Calu3 (cell line): ENCODE results near the gene SLC27A5. TPM values are rescaled to one million over a fixed set of nuclear protein-coding genes. Genes with fewer than 3 reads are reported as not detected.

Source experiments
- BruUV-seq: library from RNA; stranded (reverse); fragments of 400-500 nt; replicated peaks from 2 replicates; lab custom pipeline; 2021; lab: Mats Ljungman, UMichigan
- CTCF ChIA-PET: fragments of 300-600 bp; sonication (Branson Sonifier 250); formaldehyde crosslinking; loops from one replicate; lab custom pipeline; 2022; ENCODE audit warnings: antibody characterized with exemption; lab: Charles Lee
- DNase-seq: peaks from one replicate; pipeline ENCODE4 v3.0.0; 2022
- H3K27ac Mint-ChIP-seq: one replicate; pipeline ENCODE4 v1.8.0; 2022; ENCODE audit warnings: mixed read lengths; ENCODE audit not compliant: unreplicated experiment
- H3K27me3 Mint-ChIP-seq: one replicate; pipeline ENCODE4 v1.8.0; 2022; ENCODE audit warnings: mixed read lengths; ENCODE audit not compliant: unreplicated experiment
- H3K36me3 Mint-ChIP-seq: one replicate; pipeline ENCODE4 v1.8.0; 2022; ENCODE audit warnings: mild to moderate bottlenecking, moderate library complexity, mixed read lengths; ENCODE audit not compliant: insufficient read depth, unreplicated experiment
- H3K4me1 Mint-ChIP-seq: one replicate; pipeline ENCODE4 v1.8.0; 2022; ENCODE audit warnings: mild to moderate bottlenecking, low read depth, mixed read lengths; ENCODE audit not compliant: unreplicated experiment
- H3K4me3 Mint-ChIP-seq: one replicate; pipeline ENCODE4 v1.8.0; 2022; ENCODE audit warnings: mild to moderate bottlenecking, low read depth, moderate library complexity, mixed read lengths; ENCODE audit not compliant: unreplicated experiment
- H3K9me3 Mint-ChIP-seq: one replicate; pipeline ENCODE4 v1.8.0; 2022; ENCODE audit warnings: low read depth, mixed read lengths; ENCODE audit not compliant: unreplicated experiment
- intact Hi-C: fragments of 100-400 bp; cut with micrococcal nuclease; formaldehyde crosslinking; loops from one replicate; pipeline ENCODE4 v1.10.0; 2022; ENCODE audit not compliant: unreplicated experiment
- total RNA-seq: library from RNA; stranded (reverse); gene quantifications from 2 replicates; pipeline ENCODE4 v1.2.3, GENCODE V29; 2022
- TF ChIP-seq, protein P1 (sequence below): fragments of 200-600 bp; IDR thresholded peaks from one replicate; pipeline ENCODE4 v1.8.0; 2022; ENCODE audit warnings: antibody characterized with exemption; ENCODE audit not compliant: unreplicated experiment

The SLC27A5 gene
- total RNA-seq, 1 experiment from 2014 or later: 3.7 TPM

DNA sequence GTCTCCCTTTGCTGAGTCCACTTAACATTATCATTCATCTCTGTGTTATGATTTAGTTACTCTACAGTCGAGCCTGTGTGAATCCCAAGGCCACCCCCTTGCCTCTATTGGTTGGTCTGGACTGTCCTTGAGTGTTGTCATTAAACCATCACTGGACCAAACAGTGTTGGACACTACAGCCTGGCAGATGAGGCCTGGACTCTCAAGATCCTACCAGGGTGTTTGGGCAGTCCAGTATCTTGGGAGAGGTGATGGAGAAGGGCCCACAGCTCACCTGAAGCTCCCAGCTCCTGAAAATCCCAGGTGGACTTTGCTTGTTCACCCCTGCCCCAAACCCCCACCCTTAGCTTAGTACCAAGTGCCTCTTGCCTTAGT is 39.3 kb upstream of the SLC27A5 start:
- intact Hi-C loops: no loop called here
- no TSS peak for BruUV-seq
- TF ChIP-seq, protein P1, sequence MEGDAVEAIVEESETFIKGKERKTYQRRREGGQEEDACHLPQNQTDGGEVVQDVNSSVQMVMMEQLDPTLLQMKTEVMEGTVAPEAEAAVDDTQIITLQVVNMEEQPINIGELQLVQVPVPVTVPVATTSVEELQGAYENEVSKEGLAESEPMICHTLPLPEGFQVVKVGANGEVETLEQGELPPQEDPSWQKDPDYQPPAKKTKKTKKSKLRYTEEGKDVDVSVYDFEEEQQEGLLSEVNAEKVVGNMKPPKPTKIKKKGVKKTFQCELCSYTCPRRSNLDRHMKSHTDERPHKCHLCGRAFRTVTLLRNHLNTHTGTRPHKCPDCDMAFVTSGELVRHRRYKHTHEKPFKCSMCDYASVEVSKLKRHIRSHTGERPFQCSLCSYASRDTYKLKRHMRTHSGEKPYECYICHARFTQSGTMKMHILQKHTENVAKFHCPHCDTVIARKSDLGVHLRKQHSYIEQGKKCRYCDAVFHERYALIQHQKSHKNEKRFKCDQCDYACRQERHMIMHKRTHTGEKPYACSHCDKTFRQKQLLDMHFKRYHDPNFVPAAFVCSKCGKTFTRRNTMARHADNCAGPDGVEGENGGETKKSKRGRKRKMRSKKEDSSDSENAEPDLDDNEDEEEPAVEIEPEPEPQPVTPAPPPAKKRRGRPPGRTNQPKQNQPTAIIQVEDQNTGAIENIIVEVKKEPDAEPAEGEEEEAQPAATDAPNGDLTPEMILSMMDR: no peak
- CTCF ChIA-PET: interaction anchor here (0.6 kb wide), 1 partner anchor 457 kb away, joined by 3 read pairs; no protein-coding TSS in a partner anchor
- Mint-ChIP-seq H3K9me3 (no peaks in the 10 kb centered on the region), H3K27ac (no peak overlapping the region), H3K4me1 (peaks cover 25% of the 10 kb centered on the region), H3K36me3 (peaks cover 87% of the 10 kb centered on the region), H3K27me3 (no peaks in the 10 kb centered on the region), H3K4me3 (no peak overlapping the region)
- DNase-seq: no peak

DNA sequence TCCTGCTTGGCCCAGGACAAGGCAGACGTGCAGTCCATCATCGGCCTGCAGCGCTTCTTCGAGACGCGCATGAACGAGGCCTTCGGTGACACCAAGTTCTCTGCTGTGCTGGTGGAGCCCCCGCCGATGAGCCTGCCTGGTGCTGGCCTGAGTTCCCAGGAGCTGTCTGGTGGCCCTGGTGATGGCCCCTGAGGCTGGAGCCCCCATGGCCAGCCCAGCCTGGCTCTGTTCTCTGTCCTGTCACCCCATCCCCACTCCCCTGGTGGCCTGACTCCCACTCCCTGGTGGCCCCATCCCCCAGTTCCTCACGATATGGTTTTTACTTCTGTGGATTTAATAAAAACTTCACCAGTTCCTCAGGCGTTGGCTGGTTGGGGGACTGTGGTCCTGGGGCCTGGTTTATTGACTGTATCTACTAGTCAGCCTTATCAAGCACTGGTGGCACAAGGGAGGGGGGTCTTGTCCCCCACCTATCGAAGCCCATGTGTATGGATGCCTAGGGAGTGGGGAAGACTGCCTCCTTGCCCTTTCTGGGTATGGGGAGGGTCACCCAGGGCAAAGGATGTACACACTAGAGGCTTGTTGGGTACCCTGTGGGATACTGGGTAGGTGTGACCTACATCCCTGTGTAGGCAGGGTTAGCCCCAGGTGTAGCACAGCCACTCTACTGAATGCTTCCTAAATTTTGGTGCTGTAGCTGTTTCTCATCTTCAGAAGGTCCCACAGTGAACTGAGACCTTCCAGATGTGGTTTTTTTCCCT is 38.8 kb upstream of the SLC27A5 start:
- peaks cover 88% of the 10 kb centered on the region for H3K36me3 Mint-ChIP-seq

DNA sequence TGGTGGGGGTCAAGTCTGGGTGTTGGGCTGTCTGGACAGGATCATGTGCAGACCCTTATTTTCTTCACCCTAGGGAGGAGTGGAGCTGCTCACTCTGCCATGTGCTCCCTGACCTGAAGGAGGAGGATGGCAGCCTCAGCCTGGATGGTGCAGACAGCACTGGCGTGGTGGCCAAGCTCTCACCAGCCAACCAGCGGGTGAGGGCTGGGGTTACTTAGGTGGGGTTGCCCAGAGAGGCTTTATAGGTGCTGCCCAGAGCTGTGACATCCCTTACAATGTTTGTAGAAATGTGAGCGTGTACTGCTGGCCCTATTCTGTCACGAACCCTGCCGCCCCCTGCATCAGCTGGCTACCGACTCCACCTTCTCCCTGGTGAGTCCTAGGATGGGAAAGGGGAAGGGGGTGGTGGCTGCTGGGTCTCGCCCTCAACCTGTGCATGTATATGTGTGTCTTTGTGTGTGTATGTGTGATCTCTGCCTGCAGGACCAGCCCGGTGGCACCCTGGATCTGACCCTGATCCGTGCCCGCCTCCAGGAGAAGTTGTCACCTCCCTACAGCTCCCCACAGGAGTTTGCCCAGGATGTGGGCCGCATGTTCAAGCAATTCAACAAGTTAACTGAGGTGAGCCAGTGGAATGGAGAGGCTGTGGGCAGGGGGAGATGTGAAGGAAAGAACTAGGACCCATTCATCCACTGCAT is 38.0 kb upstream of the SLC27A5 start:
- no peak overlapping the region for H3K27ac Mint-ChIP-seq
- peaks cover 88% of the 10 kb centered on the region for H3K36me3 Mint-ChIP-seq
- H3K27me3 Mint-ChIP-seq: no peaks in the 10 kb centered on the region
- peaks cover 30% of the 10 kb centered on the region for H3K4me1 Mint-ChIP-seq
- intact Hi-C loops: no loop called here
- TF ChIP-seq, protein P1: no peak
- H3K9me3 Mint-ChIP-seq: no peaks in the 10 kb centered on the region
- H3K4me3 Mint-ChIP-seq: no peak overlapping the region
- CTCF ChIA-PET: no interaction called here
- DNase-seq: no peak
- no TSS peak for BruUV-seq

More for the DNA sequence above, 38.8 kb upstream of the SLC27A5 start:
- TF ChIP-seq, protein P1: no peak
- no TSS peak for BruUV-seq
- intact Hi-C loops: no loop called here
- Mint-ChIP-seq H3K4me1 (peaks cover 29% of the 10 kb centered on the region), H3K27ac (no peak overlapping the region), H3K9me3 (no peaks in the 10 kb centered on the region), H3K4me3 (no peak overlapping the region), H3K27me3 (no peaks in the 10 kb centered on the region)
- CTCF ChIA-PET: no interaction called here
- no peak for DNase-seq

DNA sequence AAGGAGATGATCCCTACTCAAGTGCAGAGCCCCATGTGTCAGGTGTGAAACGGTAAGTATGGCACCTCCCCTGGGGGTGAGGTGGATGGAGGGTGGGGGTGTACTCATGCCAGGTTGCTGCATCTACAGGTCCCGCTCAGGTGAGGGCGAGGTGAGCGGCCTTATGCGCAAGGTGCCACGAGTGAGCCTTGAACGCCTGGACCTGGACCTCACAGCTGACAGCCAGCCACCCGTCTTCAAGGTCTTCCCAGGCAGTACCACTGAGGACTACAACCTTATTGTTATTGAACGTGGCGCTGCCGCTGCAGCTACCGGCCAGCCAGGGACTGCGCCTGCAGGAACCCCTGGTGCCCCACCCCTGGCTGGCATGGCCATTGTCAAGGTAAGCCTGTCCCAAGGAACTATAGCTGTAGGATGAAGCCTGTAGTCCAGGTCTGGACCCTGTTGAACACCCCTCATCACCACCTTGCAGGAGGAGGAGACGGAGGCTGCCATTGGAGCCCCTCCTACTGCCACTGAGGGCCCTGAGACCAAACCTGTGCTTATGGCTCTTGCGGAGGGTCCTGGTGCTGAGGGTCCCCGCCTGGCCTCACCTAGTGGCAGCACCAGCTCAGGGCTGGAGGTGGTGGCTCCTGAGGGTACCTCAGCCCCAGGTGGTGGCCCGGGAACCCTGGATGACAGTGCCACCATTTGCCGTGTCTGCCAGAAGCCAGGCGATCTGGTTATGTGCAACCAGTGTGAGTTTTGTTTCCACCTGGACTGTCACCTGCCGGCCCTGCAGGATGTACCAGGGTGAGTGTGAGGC is 37.3 kb upstream of the SLC27A5 start:
- no peak overlapping the region for H3K4me3 Mint-ChIP-seq

More for the DNA sequence above, 37.3 kb upstream of the SLC27A5 start:
- BruUV-seq: no TSS peak
- no peak overlapping the region for H3K27ac Mint-ChIP-seq
- DNase-seq: no peak
- peaks cover 26% of the 10 kb centered on the region for H3K4me1 Mint-ChIP-seq
- TF ChIP-seq, protein P1: no peak
- no peaks in the 10 kb centered on the region for H3K9me3 Mint-ChIP-seq
- peaks cover 88% of the 10 kb centered on the region for H3K36me3 Mint-ChIP-seq
- intact Hi-C loops: no loop called here
- no peaks in the 10 kb centered on the region for H3K27me3 Mint-ChIP-seq
- CTCF ChIA-PET: no interaction called here
